Measurements from ENCODE around the gene VSIR. TPM values are rescaled to one million over a fixed set of nuclear protein-coding genes. Genes with fewer than 3 reads are reported as not detected.
A peak's percentile ranks its signal among the peaks of the same experiment; 100 is the strongest.

The VSIR gene
- polyA plus RNA-seq, 10 donors, result 27.2 to 36.4 (median 31.5) TPM

GRCh38 chr10:71714592-71714991 is 58.7 kb downstream of the VSIR start:
- no peak for DNase-seq

DNA sequence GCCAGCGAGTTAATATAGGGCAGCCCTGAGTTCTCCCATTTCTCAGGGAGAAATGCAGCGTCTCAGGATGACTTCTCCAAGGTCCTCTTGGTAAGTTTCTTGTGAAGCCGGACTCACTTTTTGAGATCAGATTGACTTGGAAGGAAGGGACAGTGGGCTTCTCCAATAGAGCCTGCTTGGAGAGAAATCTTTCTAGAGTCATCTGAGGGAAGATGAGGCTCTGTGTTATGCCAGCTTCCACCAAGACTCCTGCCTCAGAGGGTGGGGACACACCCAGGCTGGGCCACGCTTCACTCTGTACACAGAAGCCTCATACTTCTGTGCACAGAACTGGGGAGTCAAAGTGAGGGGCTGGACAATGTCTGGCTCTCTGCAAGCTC is 59.3 kb downstream of the VSIR start:
- DNase-seq, result no peak

GRCh38 chr10:71713135-71714030 is 59.9 kb downstream of the VSIR start:
- peak; percentile 60 to 89 (median 70) for DNase-seq

DNA sequence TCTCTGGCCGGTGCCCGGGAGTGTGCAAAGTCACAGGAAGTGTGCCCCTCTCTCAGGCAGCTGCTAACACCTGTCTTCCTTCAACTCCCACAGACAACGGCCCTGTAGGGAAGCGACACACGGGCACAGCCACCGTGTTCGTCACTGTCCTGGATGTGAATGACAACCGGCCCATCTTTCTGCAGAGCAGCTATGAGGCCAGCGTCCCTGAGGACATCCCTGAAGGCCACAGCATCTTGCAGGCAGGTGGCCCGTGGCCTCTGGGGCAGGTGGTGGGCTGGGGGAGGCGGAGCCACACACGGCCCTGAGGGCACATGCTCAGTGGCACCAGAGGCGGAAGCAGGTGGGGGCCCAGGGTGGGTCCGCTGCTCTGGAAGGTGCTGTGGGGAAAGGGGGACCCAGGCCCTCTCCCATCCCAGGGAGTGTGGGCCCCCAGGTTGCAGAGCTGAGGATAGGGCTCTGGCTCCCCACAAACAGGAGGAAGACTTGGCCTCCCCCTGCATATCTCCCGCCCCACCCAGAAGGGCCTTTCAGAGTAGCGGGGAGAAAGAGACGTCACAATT is 60.7 kb downstream of the VSIR start:
- DNase-seq, result no peak

DNA sequence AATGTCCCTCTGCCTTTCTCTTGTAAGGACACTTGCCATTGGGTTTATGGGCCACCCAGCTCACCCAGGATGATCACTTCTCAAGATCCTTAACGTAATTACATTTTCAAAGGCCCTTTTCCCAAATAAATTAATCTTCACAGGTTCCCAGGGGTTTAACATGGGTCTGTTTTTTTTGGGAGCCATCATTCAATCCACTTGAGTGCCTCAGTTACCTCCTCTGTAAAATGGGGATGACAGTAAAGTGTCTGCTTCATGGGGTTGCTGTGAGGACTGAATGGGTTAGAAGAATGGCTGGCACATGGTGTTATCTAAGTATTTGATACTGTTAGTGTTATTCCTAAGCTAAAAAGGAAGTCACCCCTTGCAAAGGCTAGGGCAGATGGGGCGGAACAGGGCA is 61.1 kb downstream of the VSIR start:
- DNase-seq, result no peak

- no peak for DNase-seq
Measured at GRCh38 chr10:71711052-71711623, 62.2 kb downstream of the VSIR start.

GRCh38 chr10:71710519-71710918 is 62.8 kb downstream of the VSIR start:
- no peak for DNase-seq

GRCh38 chr10:71708897-71709882 is 64.1 kb downstream of the VSIR start:
- DNase-seq, result no peak

DNA sequence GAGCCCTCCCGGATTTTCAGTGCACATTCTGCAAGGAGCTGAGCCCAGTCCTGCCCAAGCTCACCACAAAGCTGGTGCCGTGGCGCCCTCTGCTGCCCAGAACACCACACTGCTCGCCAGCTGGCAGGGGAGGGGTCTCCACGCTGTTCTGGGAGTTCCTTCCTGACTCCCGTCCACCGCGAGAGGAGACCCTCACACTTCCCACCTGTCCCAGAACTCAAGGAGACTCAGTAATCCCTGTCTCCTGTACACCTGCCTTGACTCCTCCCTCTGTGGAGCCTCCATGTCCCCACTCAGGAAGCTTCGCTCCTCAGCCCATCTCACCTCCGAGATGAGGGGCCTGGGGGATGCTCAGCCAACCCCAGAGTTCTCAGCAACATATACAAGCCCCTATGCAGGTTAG is 65.0 kb downstream of the VSIR start:
- DNase-seq, result peak in 2 of 3 donors; percentile 49 to 76

DNA sequence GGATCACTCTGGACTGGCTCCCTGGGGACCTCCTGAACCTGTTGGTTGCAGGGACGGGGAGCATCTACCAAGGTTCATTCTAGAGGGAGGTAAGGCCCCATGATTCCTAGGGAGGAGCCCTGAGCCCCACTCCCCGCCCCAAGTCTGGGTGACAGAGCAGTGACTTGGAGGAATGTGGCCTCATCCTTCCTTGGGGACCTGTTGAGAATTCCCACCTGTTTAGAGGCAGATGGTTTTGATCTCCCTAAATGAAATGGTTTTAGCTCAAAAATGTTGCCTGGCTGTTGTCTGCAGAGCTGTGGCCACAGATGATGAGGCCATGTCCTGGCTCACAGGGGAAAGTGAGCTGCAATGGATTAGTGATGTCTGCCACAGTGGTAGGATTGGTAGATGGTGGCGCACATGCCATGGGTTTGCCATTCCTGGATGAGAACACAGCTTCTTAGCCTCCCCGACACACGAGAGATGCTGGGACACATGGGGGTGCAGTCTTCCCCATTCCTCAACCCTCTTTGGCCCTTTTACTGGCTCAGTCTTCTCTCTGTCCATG is 66.0 kb downstream of the VSIR start:
- DNase-seq, result no peak

DNA sequence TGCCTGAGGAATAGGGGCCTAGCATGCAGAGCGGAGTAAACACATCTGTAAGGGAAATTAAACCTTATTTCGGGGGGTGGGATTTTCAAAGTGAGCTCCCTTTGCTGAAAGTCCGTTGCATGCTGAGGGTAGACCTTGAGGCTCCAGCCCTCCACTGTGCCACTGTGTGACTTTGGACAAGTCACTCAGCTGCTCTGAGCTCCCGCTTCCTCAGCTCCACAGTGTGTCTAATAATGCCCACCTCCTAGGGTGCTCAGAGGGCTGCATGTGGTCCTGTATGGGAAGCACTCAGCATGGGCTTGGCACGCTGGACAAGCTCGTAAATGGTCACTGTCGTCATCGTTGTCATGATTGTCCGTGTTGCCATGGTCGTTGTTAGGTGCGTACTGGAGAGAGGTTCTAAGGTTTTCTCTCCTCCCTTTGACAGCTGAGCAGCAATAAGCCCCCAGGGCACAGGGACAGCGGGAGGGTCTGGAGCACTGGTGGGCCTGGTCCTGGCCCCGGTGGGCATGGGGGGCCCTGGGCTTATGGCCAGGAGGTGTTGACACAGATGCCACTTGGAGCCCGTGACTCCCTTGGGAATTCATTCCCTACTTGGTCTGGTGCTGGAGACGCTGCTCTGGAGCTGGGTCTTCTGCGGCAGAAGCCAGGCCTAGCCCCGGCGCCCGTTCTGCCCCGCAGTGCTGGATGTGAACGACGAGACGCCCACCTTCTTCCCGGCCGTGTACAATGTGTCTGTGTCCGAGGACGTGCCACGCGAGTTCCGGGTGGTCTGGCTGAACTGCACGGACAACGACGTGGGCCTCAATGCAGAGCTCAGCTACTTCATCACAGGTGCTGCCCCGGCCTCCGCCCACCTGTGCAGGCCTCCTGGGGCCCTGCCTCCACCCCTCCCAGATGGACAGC is 66.9 kb downstream of the VSIR start:
- no peak for DNase-seq

GRCh38 chr10:71705582-71705981 is 67.7 kb downstream of the VSIR start:
- DNase-seq, result no peak

DNA sequence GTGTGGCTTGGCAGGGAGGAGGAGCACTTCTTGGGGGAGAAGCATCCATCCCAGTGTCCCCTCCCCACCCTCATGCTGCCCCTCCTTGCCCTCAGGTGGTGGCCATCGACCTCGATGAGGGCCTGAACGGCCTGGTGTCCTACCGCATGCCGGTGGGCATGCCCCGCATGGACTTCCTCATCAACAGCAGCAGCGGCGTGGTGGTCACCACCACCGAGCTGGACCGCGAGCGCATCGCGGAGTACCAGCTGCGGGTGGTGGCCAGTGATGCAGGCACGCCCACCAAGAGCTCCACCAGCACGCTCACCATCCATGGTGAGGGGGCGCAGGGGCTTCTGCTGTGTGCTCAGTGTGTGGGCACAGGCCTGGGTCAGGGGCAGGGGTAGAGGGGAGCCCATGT is 68.5 kb downstream of the VSIR start:
- DNase-seq, result no peak

DNA sequence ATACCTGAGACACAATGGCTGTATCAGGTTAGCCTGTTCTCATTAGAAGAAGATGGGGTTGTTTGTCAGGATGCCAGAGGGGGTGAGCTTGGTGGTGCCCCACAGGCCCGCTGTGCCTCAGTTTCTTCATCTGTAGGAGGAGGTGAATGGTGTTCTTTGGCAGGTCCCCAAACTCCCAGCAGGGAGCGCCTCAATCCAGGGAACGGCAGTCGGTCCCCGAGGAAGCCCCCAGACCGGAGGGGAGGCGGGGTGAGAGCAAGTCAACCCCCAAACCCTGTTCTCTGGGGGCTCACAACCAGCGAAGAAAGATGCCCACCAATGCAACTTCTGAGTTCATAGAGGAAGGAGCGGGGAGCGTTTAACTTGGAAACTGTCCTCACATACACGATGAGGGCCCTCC is 69.7 kb downstream of the VSIR start:
- no peak for DNase-seq

GRCh38 chr10:71701496-71702132 is 71.7 kb downstream of the VSIR start:
- no peak for DNase-seq

DNA sequence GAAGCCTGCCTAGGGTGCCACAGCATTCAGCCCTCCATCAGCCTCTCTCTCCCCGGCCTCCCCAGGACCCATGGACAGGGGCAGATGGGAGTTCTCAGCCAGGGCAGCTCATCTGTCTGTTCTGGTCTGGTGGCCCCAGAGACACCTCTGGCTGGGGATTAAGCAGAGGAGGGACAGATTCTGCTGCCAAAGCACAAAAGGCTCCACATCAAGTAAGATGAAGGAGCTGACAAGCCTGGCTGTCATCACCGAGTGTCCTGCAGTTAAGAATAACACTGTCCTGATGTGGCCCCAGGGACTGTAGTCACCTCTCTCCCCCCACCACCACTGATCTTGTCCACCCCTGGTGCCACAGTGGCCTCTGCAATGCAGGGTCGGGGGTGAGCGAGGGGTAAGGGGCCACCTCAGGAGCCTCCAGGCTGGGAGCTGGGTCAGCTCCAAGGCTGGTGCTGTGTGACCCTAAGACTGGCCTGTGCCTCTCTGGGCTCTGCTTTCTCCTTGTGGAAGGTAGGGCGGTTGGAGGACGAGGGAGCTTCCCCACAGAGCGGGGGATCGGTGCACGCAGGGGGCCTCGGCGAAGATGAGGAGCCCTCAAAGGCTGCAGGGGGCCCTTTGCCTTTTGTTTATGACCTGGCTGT is 72.5 kb downstream of the VSIR start:
- no peak for DNase-seq

DNA sequence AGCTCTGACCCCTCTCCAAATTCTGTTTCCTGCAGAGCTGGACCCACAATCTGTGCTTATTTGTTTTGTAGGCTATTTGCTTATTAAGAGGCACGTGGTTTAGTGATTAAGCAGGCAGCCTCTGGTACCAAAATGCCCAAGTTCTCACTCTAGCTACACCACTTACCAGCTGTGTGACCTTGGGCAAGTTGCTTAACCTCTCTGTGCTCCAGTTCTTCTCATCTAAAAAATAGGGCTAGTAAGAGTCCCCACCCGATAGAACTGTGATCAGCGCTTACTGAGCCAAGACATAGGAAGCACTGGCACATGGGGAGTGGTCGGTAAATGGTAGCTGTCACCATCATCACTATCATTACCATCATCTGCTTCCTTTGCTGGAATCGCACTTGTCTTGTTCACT is 74.6 kb downstream of the VSIR start:
- no peak for DNase-seq

DNA sequence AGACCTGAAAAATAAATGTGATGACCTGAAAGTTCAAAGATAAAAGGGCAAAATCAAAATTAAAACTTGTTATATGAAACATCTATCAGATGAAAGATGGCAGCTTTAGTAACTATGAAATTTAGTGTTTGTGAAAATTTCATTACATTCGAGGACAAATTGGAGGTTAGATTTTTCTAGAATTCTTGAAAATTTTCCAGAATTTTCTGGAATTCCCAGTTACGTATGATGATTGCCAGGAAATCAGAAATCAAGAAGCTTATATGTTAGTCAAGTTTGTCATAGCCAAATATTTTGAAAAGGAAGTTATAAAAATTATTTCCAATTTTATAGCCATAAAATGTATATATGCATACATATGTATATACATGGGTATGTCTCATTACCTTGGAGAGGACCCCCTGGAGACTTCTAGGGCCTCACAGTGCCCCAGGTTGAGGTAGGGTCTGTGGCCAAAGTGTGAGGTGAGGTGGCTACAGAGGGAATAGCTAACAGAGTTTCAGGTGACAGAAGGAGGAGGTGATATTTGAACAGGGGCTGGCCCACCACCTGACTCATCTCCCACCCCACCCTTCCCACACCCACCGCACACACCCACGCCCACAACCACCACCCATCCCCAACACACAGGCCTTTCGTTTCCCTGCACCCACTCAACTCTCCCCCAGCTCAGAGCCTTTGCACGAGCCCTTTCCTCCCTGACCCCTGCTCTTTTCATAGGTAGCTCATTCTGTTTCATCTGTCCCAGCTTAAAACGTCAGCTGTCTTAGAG is 75.2 kb downstream of the VSIR start:
- no peak for DNase-seq

All from muscle of back (tissue), 11 donors.